LoVo (cell line): ENCODE measurements around the gene ACOT2.
"Not testable (repeated sequence)": the region's sequence is repeated elsewhere in the genome, so short reads cannot be mapped to it uniquely, and the experiment has no call there.

Experiments used
- DNase-seq: peaks from one replicate; pipeline ENCODE4 v3.0.0-alpha.2; 2016; ENCODE audit warnings: low spot score

The ACOT2 gene

GRCh38 chr14:73569185-73569958, at the start of gene ACOT2:
TSS of gene ACOT2 (plus strand) at chr14:73569213. CDS start at chr14:73569241, 28 bp downstream.
- peak; percentile 78 for DNase-seq

- DNase-seq: no peak
Observed at GRCh38 chr14:73521229-73521628, 47.8 kb upstream of the ACOT2 start.

- no peak for DNase-seq
Observed at GRCh38 chr14:73524493-73524892, 44.5 kb upstream of the ACOT2 start.

- DNase-seq: no peak
Observed at GRCh38 chr14:73526036-73526984, 42.7 kb upstream of the ACOT2 start.

- not testable (repeated sequence) for DNase-seq
Observed at GRCh38 chr14:73529356-73529755, 39.7 kb upstream of the ACOT2 start.

- DNase-seq: not testable (repeated sequence)
Observed at GRCh38 chr14:73531971-73532370, 37.0 kb upstream of the ACOT2 start.

- peak; percentile 71 for DNase-seq
Observed at GRCh38 chr14:73537244-73538045, 31.6 kb upstream of the ACOT2 start.

GRCh38 chr14:73539017-73539416, 30.0 kb upstream of the ACOT2 start:
- not testable (repeated sequence) for DNase-seq

- not testable (repeated sequence) for DNase-seq
Observed at GRCh38 chr14:73542961-73543360, 26.1 kb upstream of the ACOT2 start.

GRCh38 chr14:73545353-73545752, 23.7 kb upstream of the ACOT2 start:
- DNase-seq: not testable (repeated sequence)

GRCh38 chr14:73549097-73549496, 19.9 kb upstream of the ACOT2 start:
- not testable (repeated sequence) for DNase-seq

- DNase-seq: not testable (repeated sequence)
Observed at GRCh38 chr14:73549889-73550524, 19.0 kb upstream of the ACOT2 start.

- DNase-seq: no peak
Observed at GRCh38 chr14:73553845-73554244, 15.2 kb upstream of the ACOT2 start.

GRCh38 chr14:73557201-73557600, 11.8 kb upstream of the ACOT2 start:
- DNase-seq: not testable (repeated sequence)

GRCh38 chr14:73558238-73558637, 10.8 kb upstream of the ACOT2 start:
- DNase-seq: not testable (repeated sequence)

- not testable (repeated sequence) for DNase-seq
Observed at GRCh38 chr14:73562256-73562655, 6.8 kb upstream of the ACOT2 start.

GRCh38 chr14:73562696-73563095, 6.3 kb upstream of the ACOT2 start:
- not testable (repeated sequence) for DNase-seq

GRCh38 chr14:73566431-73566830, 2.6 kb upstream of the ACOT2 start:
- not testable (repeated sequence) for DNase-seq

- DNase-seq: not testable (repeated sequence)
Observed at GRCh38 chr14:73566935-73567334, 2.1 kb upstream of the ACOT2 start.

- no peak for DNase-seq
Observed at GRCh38 chr14:73567358-73567757, 1.7 kb upstream of the ACOT2 start.
